Gastrocnemius medialis (tissue), 4 donors: ENCODE measurements around the gene RO60. TPM values are rescaled to one million over a fixed set of nuclear protein-coding genes. Genes with fewer than 3 reads are reported as not detected.

Source experiments
- ATAC-seq, 2 donors: fragments of 150-250 bp; one replicate each; pipeline ENCODE4 v1.9.1; 2016
- DNase-seq, 2 donors: peaks; one replicate each; pipeline ENCODE4 v3.0.0-alpha.2; 2019
- H3K27ac ChIP-seq, 4 donors: fragments of 200-600 bp; sonication (generic); 1 replicate in 1 of 4; 2 replicates in 3 of 4; pipeline ENCODE4 v1.5.1; 2016 to 2018; ENCODE audit warnings: mild to moderate bottlenecking in 2 of 4, moderate library complexity in 1 of 4
- H3K27me3 ChIP-seq, 3 donors: fragments of 200-600 bp; sonication (generic) in 2 of 3; 1 replicate in 1 of 3; 2 replicates in 2 of 3; pipeline versions ENCODE4 v1.5.1 to v1.6.0; 2016 to 2019; ENCODE audit warnings: mild to moderate bottlenecking in 1 of 3, moderate library complexity in 1 of 3
- H3K36me3 ChIP-seq, 2 donors: fragments of 200-600 bp; sonication (generic) in 1 of 2; one replicate each; pipeline ENCODE4 v1.5.1; 2017 to 2018
- H3K4me1 ChIP-seq, 2 donors: fragments of 200-600 bp; sonication (generic) in 1 of 2; one replicate each; pipeline ENCODE4 v1.5.1; 2016 to 2017; ENCODE audit warnings: mild to moderate bottlenecking in 2 of 2
- H3K4me3 ChIP-seq, 4 donors: fragments of 200-600 bp; sonication (generic) in 3 of 4; 1 replicate in 1 of 4; 2 replicates in 3 of 4; pipeline ENCODE4 v1.5.1; 2016 to 2019; ENCODE audit warnings: mild to moderate bottlenecking in 2 of 4
- H3K9me3 ChIP-seq, 3 donors: fragments of 200-600 bp; sonication (generic) in 2 of 3; 1 replicate in 1 of 3; 2 replicates in 2 of 3; pipeline ENCODE4 v1.5.1; 2016 to 2019
- CTCF ChIP-seq, 5 experiments: fragments of 450-650 bp in 3 of 5; fragments of 200-600 bp in 2 of 5; sonication (generic) in 2 of 5; IDR thresholded peaks in 4 of 5; conservative IDR thresholded peaks in 1 of 5; 1 replicate in 4 of 5; 2 replicates in 1 of 5; pipeline ENCODE4 v1.5.1; 2016 to 2019; ENCODE audit warnings: antibody characterized with exemption in 5 of 5, mild to moderate bottlenecking in 3 of 5, moderate library complexity in 3 of 5
- POLR2A ChIP-seq, 2 donors: fragments of 450-650 bp; IDR thresholded peaks; one replicate each; pipeline ENCODE4 v1.6.1; 2017; ENCODE audit warnings: antibody characterized with exemption in 2 of 2, mild to moderate bottlenecking in 2 of 2, moderate library complexity in 2 of 2
- in situ Hi-C, 4 donors: fragments of 200-750 bp; cut with MboI; loops; one replicate each; pipeline versions ENCODE4 v1.15.0 to v1.8.0; 2017; ENCODE audit warnings: low sequenced_read_pairs in 4 of 4
- intact Hi-C: fragments of 100-400 bp; cut with DNase I; formaldehyde crosslinking; loops from one replicate; pipeline ENCODE4 v1.15.1; 2023; ENCODE audit warnings: low total_unique reads
- total RNA-seq, 4 donors: library from RNA; depleted of rRNA; stranded (reverse); fragments of >200 nt; gene quantifications; one replicate each; pipeline versions ENCODE4 v1.1.0 to v1.2.3, GENCODE V29; 2016

The RO60 gene
- total RNA-seq, 4 donors from 2014 or later = 56.1 to 74.0 (median 58.2) TPM

GRCh38 chr1:193083365-193084088, 24.1 kb downstream of the RO60 start:
- intact Hi-C loops (no loop called here), in situ Hi-C loops (no loop called here)
- no peaks in the 10 kb centered on the region for H3K27me3 ChIP-seq
- peaks cover 0 to 64% of the 10 kb centered on the region in 2 donors for H3K36me3 ChIP-seq
- H3K4me3 ChIP-seq = no peak overlapping the region
- no peaks in the 10 kb centered on the region for H3K4me1 ChIP-seq
- no peaks in the 10 kb centered on the region for H3K9me3 ChIP-seq
- TF ChIP-seq POLR2A (IDR thresholded peaks at IDR 0.05) = no peak
- TF ChIP-seq CTCF (IDR thresholded peaks at IDR 0.05 in 4 of 5, conservative IDR thresholded peaks at IDR 0.05 in 1 of 5) = no peak
- H3K27ac ChIP-seq = no peak overlapping the region
- ATAC-seq (no peak), DNase-seq (no peak)

- H3K4me1 ChIP-seq = no peaks in the 10 kb centered on the region
- no peak overlapping the region for H3K4me3 ChIP-seq
- no peak for DNase-seq
- H3K27ac ChIP-seq = no peak overlapping the region
- ATAC-seq = no peak
- H3K36me3 ChIP-seq = peaks cover 0 to 53% of the 10 kb centered on the region in 2 donors
- in situ Hi-C loops = no loop called here
- no peaks in the 10 kb centered on the region for H3K9me3 ChIP-seq
- intact Hi-C loops = no loop called here
- TF ChIP-seq POLR2A (IDR thresholded peaks at IDR 0.05) = no peak
- no peak for TF ChIP-seq CTCF (IDR thresholded peaks at IDR 0.05 in 4 of 5, conservative IDR thresholded peaks at IDR 0.05 in 1 of 5)
- H3K27me3 ChIP-seq = no peaks in the 10 kb centered on the region
Measured at GRCh38 chr1:193085263-193085662, 25.9 kb downstream of the RO60 start.

GRCh38 chr1:193086342-193086741, 26.9 kb downstream of the RO60 start:
- in situ Hi-C loops = no loop called here
- TF ChIP-seq CTCF (IDR thresholded peaks at IDR 0.05 in 4 of 5, conservative IDR thresholded peaks at IDR 0.05 in 1 of 5) (no peak), POLR2A (IDR thresholded peaks at IDR 0.05) (no peak)
- Histone ChIP-seq H3K36me3 (peaks cover 0 to 49% of the 10 kb centered on the region in 2 donors), H3K27ac (no peak overlapping the region), H3K27me3 (no peaks in the 10 kb centered on the region), H3K4me1 (no peaks in the 10 kb centered on the region), H3K4me3 (no peak overlapping the region), H3K9me3 (no peaks in the 10 kb centered on the region)
- no peak for DNase-seq
- ATAC-seq = no peak
- intact Hi-C loops = no loop called here

GRCh38 chr1:193087893-193088292, 28.5 kb downstream of the RO60 start:
- no peak for DNase-seq
- Histone ChIP-seq H3K9me3 (no peaks in the 10 kb centered on the region), H3K4me1 (no peaks in the 10 kb centered on the region), H3K27ac (no peak overlapping the region), H3K4me3 (no peak overlapping the region), H3K36me3 (peaks cover 0 to 35% of the 10 kb centered on the region in 2 donors), H3K27me3 (no peaks in the 10 kb centered on the region)
- intact Hi-C loops = no loop called here
- TF ChIP-seq POLR2A (IDR thresholded peaks at IDR 0.05) = no peak
- no peak for TF ChIP-seq CTCF (IDR thresholded peaks at IDR 0.05 in 4 of 5, conservative IDR thresholded peaks at IDR 0.05 in 1 of 5)
- in situ Hi-C loops = no loop called here
- ATAC-seq = no peak

- H3K27me3 ChIP-seq = no peaks in the 10 kb centered on the region
- peaks cover 0 to 37% of the 10 kb centered on the region in 2 donors for H3K36me3 ChIP-seq
- DNase-seq (no peak), ATAC-seq (no peak)
- no peaks in the 10 kb centered on the region for H3K4me1 ChIP-seq
- H3K4me3 ChIP-seq = no peak overlapping the region
- H3K9me3 ChIP-seq = no peaks in the 10 kb centered on the region
- intact Hi-C loops (no loop called here), in situ Hi-C loops (no loop called here)
- no peak overlapping the region for H3K27ac ChIP-seq
- TF ChIP-seq CTCF (IDR thresholded peaks at IDR 0.05 in 4 of 5, conservative IDR thresholded peaks at IDR 0.05 in 1 of 5) (no peak), POLR2A (IDR thresholded peaks at IDR 0.05) (no peak)
Measured at GRCh38 chr1:193090865-193091264, 31.5 kb downstream of the RO60 start.
